GM12878 (cell line): ENCODE measurements around the gene PFKL.

Source experiments
- RFX5 ChIP-seq: IDR thresholded peaks from 2 replicates; pipeline ENCODE4 v1.6.1; 2011; ENCODE audit warnings: low read depth, low read length, improper control_type of control experiment
- TF ChIP-seq, protein P1 (sequence below): IDR thresholded peaks from 2 replicates; pipeline ENCODE4 v1.6.1; 2011; ENCODE audit warnings: borderline replicate concordance, low read depth, mild to moderate bottlenecking, moderate library complexity, mixed read lengths, low read length; ENCODE audit not compliant: insufficient read depth; ENCODE audit errors: extremely low read length

DNA sequence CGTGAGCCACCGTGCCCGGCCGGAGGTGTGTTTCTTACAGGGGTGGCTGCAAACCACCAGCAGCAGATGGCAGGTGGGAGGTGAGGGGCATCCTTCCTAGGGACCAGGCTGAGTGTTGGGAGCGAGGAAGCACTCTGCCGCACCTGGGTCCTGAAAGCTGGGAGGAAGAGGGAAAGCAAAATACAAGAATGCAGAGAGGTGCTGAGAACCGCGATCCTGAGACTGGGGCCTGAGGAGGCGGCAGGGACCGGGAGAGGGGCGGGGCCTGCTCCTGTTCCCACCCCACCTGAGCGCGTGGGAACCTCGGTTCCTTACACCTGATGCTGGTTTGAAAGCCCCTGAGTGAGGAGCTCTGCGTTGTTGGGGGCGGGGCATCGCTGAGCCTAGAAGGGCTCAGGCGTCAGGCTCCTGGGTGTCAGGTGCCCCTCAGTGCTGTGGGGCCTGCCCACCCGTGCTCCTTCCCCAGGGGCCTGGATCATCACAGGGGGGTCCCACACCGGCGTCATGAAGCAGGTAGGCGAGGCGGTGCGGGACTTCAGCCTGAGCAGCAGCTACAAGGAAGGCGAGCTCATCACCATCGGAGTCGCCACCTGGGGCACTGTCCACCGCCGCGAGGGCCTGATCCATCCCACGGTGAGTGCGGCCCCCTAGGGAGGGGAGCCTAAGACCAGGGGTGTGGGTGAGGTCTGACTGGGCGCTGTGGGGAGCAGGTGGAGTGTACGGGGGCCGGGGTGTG, 69.0 kb downstream of the PFKL start:
- no peak for TF ChIP-seq RFX5
- TF ChIP-seq, protein P1, sequence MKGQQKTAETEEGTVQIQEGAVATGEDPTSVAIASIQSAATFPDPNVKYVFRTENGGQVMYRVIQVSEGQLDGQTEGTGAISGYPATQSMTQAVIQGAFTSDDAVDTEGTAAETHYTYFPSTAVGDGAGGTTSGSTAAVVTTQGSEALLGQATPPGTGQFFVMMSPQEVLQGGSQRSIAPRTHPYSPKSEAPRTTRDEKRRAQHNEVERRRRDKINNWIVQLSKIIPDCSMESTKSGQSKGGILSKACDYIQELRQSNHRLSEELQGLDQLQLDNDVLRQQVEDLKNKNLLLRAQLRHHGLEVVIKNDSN = no peak
